A549 (cell line): ENCODE results near the gene ITFG2. TPM values are rescaled to one million over a fixed set of nuclear protein-coding genes. Genes with fewer than 3 reads are reported as not detected.

ENCODE experiments used
- ATAC-seq, 2 experiments: fragments of 200-7000 bp in 1 of 2; fragments of >200 bp in 1 of 2; cut with Nextera tagmentation in 1 of 2; cut with Tn5 transposase in 1 of 2; 3 replicates each; pipeline versions ENCODE4 v1.8.0 to v1.9.1; 2018 to 2020; ENCODE audit warnings: mild to moderate bottlenecking in 1 of 2, moderate library complexity in 1 of 2
- CTCF ChIA-PET: fragments of 300-600 bp; sonication (Branson Sonifier 250); formaldehyde crosslinking; extraction: SDS; loops from one replicate; lab custom pipeline; 2021; ENCODE audit warnings: antibody characterized with exemption, inconsistent platforms; lab: Yijun Ruan, JAX
- POLR2A ChIA-PET: fragments of 350-600 bp; formaldehyde crosslinking; extraction: SDS; loops from one replicate; lab custom pipeline; 2021; ENCODE audit warnings: antibody characterized with exemption, inconsistent platforms; lab: Yijun Ruan, JAX
- DNase-seq, 2 experiments: peaks; one replicate each; pipeline versions ENCODE4 v3.0.0 to v3.0.0-alpha.2; 2011 to 2016; ENCODE audit warnings: low read depth in 1 of 2, low spot score in 1 of 2
- FAIRE-seq: peaks from 2 replicates; lab custom pipeline; 2011; peaks lifted over from hg19 to GRCh38; lab: Jason Lieb, UNC
- H3K27ac ChIP-seq, 2 experiments: fragments of >200 bp; sonication (Bioruptor Twin); formaldehyde crosslinking; 3 replicates each; pipeline ENCODE4 v1.5.1; 2016 to 2017
- H3K4me1 ChIP-seq: fragments of >200 bp; sonication (Bioruptor Twin); formaldehyde crosslinking; 3 replicates; pipeline ENCODE4 v1.6.1; 2016
- H3K4me2 ChIP-seq: fragments of >200 bp; sonication (Bioruptor Twin); formaldehyde crosslinking; 3 replicates; pipeline ENCODE4 v1.6.1; 2016
- H3K4me3 ChIP-seq: fragments of >200 bp; sonication (Bioruptor Twin); formaldehyde crosslinking; 3 replicates; pipeline ENCODE4 v1.5.1; 2016
- H3K9me3 ChIP-seq: fragments of >200 bp; sonication (Bioruptor Twin); formaldehyde crosslinking; 3 replicates; pipeline ENCODE4 v1.6.1; 2016
- BCL3 ChIP-seq: fragments of >200 bp; sonication (Bioruptor Twin); formaldehyde crosslinking; IDR thresholded peaks from 3 replicates; pipeline ENCODE4 v1.6.1; 2016
- BHLHE40 ChIP-seq: IDR thresholded peaks from 2 replicates; pipeline ENCODE4 v1.6.1; 2012; ENCODE audit warnings: low read depth, low read length, inconsistent platforms
- CBX8 ChIP-seq: fragments of 200-600 bp; sonication (generic); IDR thresholded peaks from 2 replicates; pipeline ENCODE4 v1.6.1; 2016
- EHMT2 ChIP-seq: fragments of 200-600 bp; sonication (generic); IDR thresholded peaks from 2 replicates; pipeline ENCODE4 v1.6.1; 2016; ENCODE audit warnings: antibody characterized with exemption, low read depth, mild to moderate bottlenecking, moderate library complexity
- HES2 ChIP-seq: fragments of >200 bp; sonication (Bioruptor Twin); formaldehyde crosslinking; IDR thresholded peaks from 2 replicates; pipeline ENCODE4 v1.6.1; 2016
- HMGXB4 ChIP-seq: fragments of 250-450 bp; sonication (Bioruptor Pico); IDR thresholded peaks from 2 replicates; pipeline ENCODE4 v1.5.0; 2021; ENCODE audit warnings: mild to moderate bottlenecking, moderate library complexity, borderline replicate concordance
- KDM1A ChIP-seq: fragments of 200-600 bp; sonication (generic); IDR thresholded peaks from 2 replicates; pipeline ENCODE4 v1.6.1; 2016; ENCODE audit warnings: low read depth, mild to moderate bottlenecking
- MAFK ChIP-seq: fragments of 450-650 bp; IDR thresholded peaks from 2 replicates; pipeline ENCODE4 v1.6.1; 2014; ENCODE audit not compliant: partially characterized antibody
- MAX ChIP-seq: IDR thresholded peaks from 2 replicates; pipeline ENCODE4 v1.6.1; 2012
- NFE2L2 ChIP-seq: fragments of 150-350 bp; conservative IDR thresholded peaks from 2 replicates; pipeline ENCODE4 v1.6.1; 2014; ENCODE audit warnings: low read length
- NPAS2 ChIP-seq: fragments of 250-450 bp; sonication (Bioruptor Pico); IDR thresholded peaks from 2 replicates; pipeline ENCODE4 v1.8.0; 2022; ENCODE audit warnings: mild to moderate bottlenecking, moderate library complexity, borderline replicate concordance
- NR3C1 ChIP-seq: fragments of >200 bp; sonication (Bioruptor Twin); formaldehyde crosslinking; IDR thresholded peaks from 3 replicates; pipeline ENCODE4 v1.6.1; 2017
- PBX3 ChIP-seq: IDR thresholded peaks from 2 replicates; pipeline ENCODE4 v1.6.1; 2012
- RAD21 ChIP-seq, 2 experiments: fragments of >200 bp in 1 of 2; sonication (Bioruptor Twin) in 1 of 2; formaldehyde crosslinking in 1 of 2; IDR thresholded peaks in 1 of 2; conservative IDR thresholded peaks in 1 of 2; 2 replicates in 1 of 2; 3 replicates in 1 of 2; pipeline ENCODE4 v1.6.1; 2012 to 2018; ENCODE audit warnings: inconsistent platforms in 1 of 2
- REST ChIP-seq: fragments of 200-600 bp; sonication (generic); IDR thresholded peaks from 2 replicates; pipeline ENCODE4 v1.6.1; 2016; ENCODE audit warnings: antibody characterized with exemption, mild to moderate bottlenecking, moderate library complexity
- RFX5 ChIP-seq: fragments of 450-650 bp; IDR thresholded peaks from 2 replicates; pipeline ENCODE4 v1.7.1; 2014; ENCODE audit warnings: antibody characterized with exemption, mild to moderate bottlenecking, moderate library complexity
- SREBF2 ChIP-seq: fragments of 450-650 bp; IDR thresholded peaks from 2 replicates; pipeline ENCODE4 v1.6.1; 2014; ENCODE audit warnings: mild to moderate bottlenecking, moderate library complexity
- TP53 ChIP-seq: fragments of 250-450 bp; sonication (Bioruptor Pico); IDR thresholded peaks from 2 replicates; pipeline ENCODE4 v1.5.0; 2021; ENCODE audit warnings: mild to moderate bottlenecking, moderate library complexity
- ZFP36 ChIP-seq: fragments of 450-650 bp; IDR thresholded peaks from 2 replicates; pipeline ENCODE4 v1.6.1; 2014; ENCODE audit warnings: borderline replicate concordance; ENCODE audit not compliant: partially characterized antibody
- ZSCAN20 ChIP-seq: fragments of 250-450 bp; sonication (Bioruptor Pico); IDR thresholded peaks from 2 replicates; pipeline ENCODE4 v1.8.0; 2022; ENCODE audit warnings: mild to moderate bottlenecking, moderate library complexity
- WGBS: methylation state at CpG from one replicate; pipeline ENCODE4 v1.1.6; 2017; ENCODE audit errors: missing lambda C conversion rate; 5-methylcytosine and 5-hydroxymethylcytosine counted together
- polyA plus RNA-seq, 4 experiments: library from polyadenylated mRNA; depleted of rRNA in 3 of 4; stranded (reverse); fragments of >200 nt; fragmentation: RNase III in 1 of 4; extraction: RNeasy Plus Mini Kit Qiagen cat#74134 plus additional on column Dnase treatment in 1 of 4; gene quantifications; 2 replicates in 3 of 4; 3 replicates in 1 of 4; pipeline ENCODE4 v1.2.3, GENCODE V29; 2011 to 2017

Gene ITFG2
- polyA plus RNA-seq, 2 of the 4 experiments (the other 2 are of a cell fraction) = 17.5 to 23.7 TPM

GRCh38 chr12:2820432-2820831, 8.0 kb downstream of the ITFG2 start:
- CTCF ChIA-PET = interaction anchor here (0.8 to 1.8 kb wide), 4 partner anchors 33 to 56 kb away, joined by 3 to 5 read pairs (median 3); no protein-coding TSS in a partner anchor
- DNase-seq (no peak), FAIRE-seq (no peak), ATAC-seq (peak in 1 of 2 experiments; percentile 15; a peak in 1 of 6 replicates)
- 80% methylated on average over 7 of the region's 9 CpGs for WGBS
- Histone ChIP-seq H3K27ac (no peak overlapping the region), H3K4me1 (no peaks in the 10 kb centered on the region), H3K4me3 (no peak overlapping the region), H3K9me3 (no peaks in the 10 kb centered on the region), H3K4me2 (no peak overlapping the region)
- TF ChIP-seq ZFP36 (no peak), KDM1A (no peak), NR3C1 (no peak), HMGXB4 (CRISPR knock-in tag) (no peak), SREBF2 (no peak), MAX (no peak), NPAS2 (CRISPR knock-in tag) (no peak), BCL3 (no peak), BHLHE40 (no peak), PBX3 (no peak), TP53 (CRISPR knock-in tag) (no peak), RFX5 (no peak), ZSCAN20 (no peak), RAD21 (conservative IDR thresholded peaks at IDR 0.05 in 1 of 2, IDR thresholded peaks at IDR 0.05 in 1 of 2) (no peak), REST (no peak), CBX8 (no peak), NFE2L2 (no peak), EHMT2 (no peak), HES2 (no peak)
- POLR2A ChIA-PET = interaction anchor here (2.8 kb wide), 1 partner anchor 7 kb away, joined by 10 read pairs; no protein-coding TSS in a partner anchor

- CTCF ChIA-PET = interaction anchor here (1.2 to 2.3 kb wide), 3 partner anchors 15 to 120 kb away, joined by 3 to 6 read pairs (median 3); no protein-coding TSS in a partner anchor
- POLR2A ChIA-PET = no interaction called here
- ATAC-seq = no peak
- Histone ChIP-seq H3K4me1 (no peaks in the 10 kb centered on the region), H3K9me3 (no peaks in the 10 kb centered on the region), H3K4me3 (no peak overlapping the region), H3K4me2 (no peak overlapping the region), H3K27ac (no peak overlapping the region)
- 80% methylated on average over 7 of the region's 7 CpGs for WGBS
- no peak for FAIRE-seq
- TF ChIP-seq NPAS2 (CRISPR knock-in tag) = no peak
- TF ChIP-seq MAFK = peak; percentile 92
- DNase-seq = no peak
Measured at GRCh38 chr12:2823483-2823882, 11.0 kb downstream of the ITFG2 start.
